Measurements from ENCODE around the gene MYO18A.

Gene MYO18A

GRCh38 chr17:29167393-29168078, 12.7 kb downstream of the MYO18A start:
- H3F3A ChIP-seq (ENCODE audit: insufficient read depth, low read length), result no peaks in the 10 kb centered on the region
- no peak overlapping the region for H3K9ac ChIP-seq (ENCODE audit: low read length)
- H3K4me2 ChIP-seq (ENCODE audit: low read depth, low read length), result no peak overlapping the region
- 0 out of 2 replicates have a peak, but pooled peaks cover 5% of the 10 kb centered on the region for H3K79me2 ChIP-seq (ENCODE audit: low read length)
- no peaks in the 10 kb centered on the region for H3K4me1 ChIP-seq (ENCODE audit: low read length)
- no peaks in the 10 kb centered on the region for H3K36me3 ChIP-seq (replicated peaks; ENCODE audit: insufficient read depth, low read length)
- no peak for DNase-seq
- no peak overlapping the region for H2AFZ ChIP-seq (ENCODE audit: low read length)
- H4K20me1 ChIP-seq (ENCODE audit: insufficient read depth, low read length), result no peaks in the 10 kb centered on the region
- H3K4me3 ChIP-seq (ENCODE audit: low read length), result no peak overlapping the region
- H3K27ac ChIP-seq (ENCODE audit: low read length), result no peak overlapping the region
- H3K27me3 ChIP-seq (replicated peaks; ENCODE audit: insufficient read depth, low read length), result no peaks in the 10 kb centered on the region
- no peak for TF ChIP-seq EZH2 (optimal IDR thresholded peaks at IDR 0.05; ENCODE audit: low read depth, low read length)
- no peak for TF ChIP-seq CTCF (IDR thresholded peaks at IDR 0.05; ENCODE audit: low read length)
- TF ChIP-seq EZH2phosphoT487 (IDR thresholded peaks at IDR 0.05; ENCODE audit: low read length), result no peak
- H3K9me3 ChIP-seq (replicated peaks; ENCODE audit: insufficient read depth, low read length), result no peaks in the 10 kb centered on the region
- no peaks in the 10 kb centered on the region for H3K9me2 ChIP-seq (replicated peaks; ENCODE audit: insufficient read depth, low read length)

GRCh38 chr17:29166507-29166887, 13.7 kb downstream of the MYO18A start:
- TF ChIP-seq EZH2 (optimal IDR thresholded peaks at IDR 0.05; ENCODE audit: low read depth, low read length) (no peak), EZH2phosphoT487 (IDR thresholded peaks at IDR 0.05; ENCODE audit: low read length) (no peak), CTCF (IDR thresholded peaks at IDR 0.05; ENCODE audit: low read length) (no peak)
- Histone ChIP-seq H3K4me2 (ENCODE audit: low read depth, low read length) (no peak overlapping the region), H3K27me3 (replicated peaks; ENCODE audit: insufficient read depth, low read length) (no peaks in the 10 kb centered on the region), H3F3A (ENCODE audit: insufficient read depth, low read length) (no peaks in the 10 kb centered on the region), H2AFZ (ENCODE audit: low read length) (no peak overlapping the region), H3K36me3 (replicated peaks; ENCODE audit: insufficient read depth, low read length) (no peaks in the 10 kb centered on the region), H3K79me2 (ENCODE audit: low read length) (0 out of 2 replicates have a peak, but pooled peaks cover 5% of the 10 kb centered on the region), H3K9me2 (replicated peaks; ENCODE audit: insufficient read depth, low read length) (no peaks in the 10 kb centered on the region), H3K4me3 (ENCODE audit: low read length) (no peak overlapping the region), H3K9me3 (replicated peaks; ENCODE audit: insufficient read depth, low read length) (no peaks in the 10 kb centered on the region), H3K4me1 (ENCODE audit: low read length) (no peaks in the 10 kb centered on the region), H3K27ac (ENCODE audit: low read length) (no peak overlapping the region), H4K20me1 (ENCODE audit: insufficient read depth, low read length) (no peaks in the 10 kb centered on the region), H3K9ac (ENCODE audit: low read length) (no peak overlapping the region)
- DNase-seq, result no peak

GRCh38 chr17:29165800-29166506, 14.2 kb downstream of the MYO18A start:
- no peak for TF ChIP-seq EZH2phosphoT487 (IDR thresholded peaks at IDR 0.05; ENCODE audit: low read length)
- no peak for TF ChIP-seq CTCF (IDR thresholded peaks at IDR 0.05; ENCODE audit: low read length)
- no peak for TF ChIP-seq EZH2 (optimal IDR thresholded peaks at IDR 0.05; ENCODE audit: low read depth, low read length)
- no peak overlapping the region for H3K4me3 ChIP-seq (ENCODE audit: low read length)
- no peak overlapping the region for H3K9ac ChIP-seq (ENCODE audit: low read length)
- H2AFZ ChIP-seq (ENCODE audit: low read length), result no peak overlapping the region
- H3K27me3 ChIP-seq (replicated peaks; ENCODE audit: insufficient read depth, low read length), result no peaks in the 10 kb centered on the region
- no peak overlapping the region for H3K27ac ChIP-seq (ENCODE audit: low read length)
- H3K4me2 ChIP-seq (ENCODE audit: low read depth, low read length), result no peak overlapping the region
- H3K4me1 ChIP-seq (ENCODE audit: low read length), result no peaks in the 10 kb centered on the region
- H3K79me2 ChIP-seq (ENCODE audit: low read length), result 0 out of 2 replicates have a peak, but pooled peaks cover 5% of the 10 kb centered on the region
- H4K20me1 ChIP-seq (ENCODE audit: insufficient read depth, low read length), result no peaks in the 10 kb centered on the region
- H3K9me3 ChIP-seq (replicated peaks; ENCODE audit: insufficient read depth, low read length), result no peaks in the 10 kb centered on the region
- H3K36me3 ChIP-seq (replicated peaks; ENCODE audit: insufficient read depth, low read length), result no peaks in the 10 kb centered on the region
- DNase-seq, result no peak
- H3K9me2 ChIP-seq (replicated peaks; ENCODE audit: insufficient read depth, low read length), result no peaks in the 10 kb centered on the region
- no peaks in the 10 kb centered on the region for H3F3A ChIP-seq (ENCODE audit: insufficient read depth, low read length)
